ENCODE measurements around the gene BHLHE23.

BHLHE23 gene

GRCh38 chr20:63016514-63017075 is 9.8 kb upstream of the BHLHE23 start:
- Histone ChIP-seq H3K79me2 (ENCODE audit: low read length) (peaks cover 3% of the 10 kb centered on the region; the same call in 1 of the 2 replicates), H2AFZ (ENCODE audit: low read length) (no peak overlapping the region), H3K9ac (ENCODE audit: low read length) (no peak overlapping the region), H4K20me1 (ENCODE audit: insufficient read depth, low read length) (no peaks in the 10 kb centered on the region), H3K36me3 (replicated peaks; ENCODE audit: insufficient read depth, low read length) (no peaks in the 10 kb centered on the region), H3K9me2 (replicated peaks; ENCODE audit: insufficient read depth, low read length) (no peaks in the 10 kb centered on the region), H3K27me3 (replicated peaks; ENCODE audit: insufficient read depth, low read length) (peaks cover 60% of the 10 kb centered on the region), H3K27ac (ENCODE audit: low read length) (no peak overlapping the region), H3K4me1 (ENCODE audit: low read length) (peaks cover 14% of the 10 kb centered on the region), H3K4me2 (ENCODE audit: low read depth, low read length) (no peak overlapping the region), H3K9me3 (replicated peaks; ENCODE audit: insufficient read depth, low read length) (no peaks in the 10 kb centered on the region), H3F3A (ENCODE audit: insufficient read depth, low read length) (0 out of 2 replicates have a peak, but pooled peaks cover 7% of the 10 kb centered on the region), H3K4me3 (ENCODE audit: low read length) (no peak overlapping the region)
- no peak for DNase-seq
- TF ChIP-seq CTCF (IDR thresholded peaks at IDR 0.05; ENCODE audit: low read length) (no peak), EZH2 (optimal IDR thresholded peaks at IDR 0.05; ENCODE audit: low read depth, low read length) (no peak), EZH2phosphoT487 (IDR thresholded peaks at IDR 0.05; ENCODE audit: low read length) (no peak)

- H3K4me1 ChIP-seq (ENCODE audit: low read length): peaks cover 17% of the 10 kb centered on the region
- 0 out of 2 replicates have a peak, but pooled peaks cover 12% of the 10 kb centered on the region for H3F3A ChIP-seq (ENCODE audit: insufficient read depth, low read length)
- H3K4me2 ChIP-seq (ENCODE audit: low read depth, low read length): no peak overlapping the region
- no peaks in the 10 kb centered on the region for H4K20me1 ChIP-seq (ENCODE audit: insufficient read depth, low read length)
- peaks cover 3% of the 10 kb centered on the region; the same call in 1 of the 2 replicates for H3K79me2 ChIP-seq (ENCODE audit: low read length)
- no peak overlapping the region for H3K27ac ChIP-seq (ENCODE audit: low read length)
- H2AFZ ChIP-seq (ENCODE audit: low read length): no peak overlapping the region
- H3K9ac ChIP-seq (ENCODE audit: low read length): no peak overlapping the region
- peaks cover 53% of the 10 kb centered on the region for H3K27me3 ChIP-seq (replicated peaks; ENCODE audit: insufficient read depth, low read length)
- no peak overlapping the region for H3K4me3 ChIP-seq (ENCODE audit: low read length)
- H3K36me3 ChIP-seq (replicated peaks; ENCODE audit: insufficient read depth, low read length): no peaks in the 10 kb centered on the region
- no peak for DNase-seq
- TF ChIP-seq EZH2phosphoT487 (IDR thresholded peaks at IDR 0.05; ENCODE audit: low read length): no peak
- TF ChIP-seq CTCF (IDR thresholded peaks at IDR 0.05; ENCODE audit: low read length): no peak
- no peak for TF ChIP-seq EZH2 (optimal IDR thresholded peaks at IDR 0.05; ENCODE audit: low read depth, low read length)
- no peaks in the 10 kb centered on the region for H3K9me3 ChIP-seq (replicated peaks; ENCODE audit: insufficient read depth, low read length)
- no peaks in the 10 kb centered on the region for H3K9me2 ChIP-seq (replicated peaks; ENCODE audit: insufficient read depth, low read length)
Measured at GRCh38 chr20:63015662-63016361, 9.0 kb upstream of the BHLHE23 start.

- H3K36me3 ChIP-seq (replicated peaks; ENCODE audit: insufficient read depth, low read length): no peaks in the 10 kb centered on the region
- H3F3A ChIP-seq (ENCODE audit: insufficient read depth, low read length): peaks cover 16% of the 10 kb centered on the region; the same call in 1 of the 2 replicates
- H3K4me1 ChIP-seq (ENCODE audit: low read length): peaks cover 17% of the 10 kb centered on the region
- H3K9ac ChIP-seq (ENCODE audit: low read length): no peak overlapping the region
- peaks cover 47% of the 10 kb centered on the region for H3K27me3 ChIP-seq (replicated peaks; ENCODE audit: insufficient read depth, low read length)
- TF ChIP-seq EZH2phosphoT487 (IDR thresholded peaks at IDR 0.05; ENCODE audit: low read length) (no peak), EZH2 (optimal IDR thresholded peaks at IDR 0.05; ENCODE audit: low read depth, low read length) (no peak), CTCF (IDR thresholded peaks at IDR 0.05; ENCODE audit: low read length) (no peak)
- DNase-seq: no peak
- H3K9me2 ChIP-seq (replicated peaks; ENCODE audit: insufficient read depth, low read length): no peaks in the 10 kb centered on the region
- H3K79me2 ChIP-seq (ENCODE audit: low read length): peaks cover 3% of the 10 kb centered on the region; the same call in 1 of the 2 replicates
- no peak overlapping the region for H2AFZ ChIP-seq (ENCODE audit: low read length)
- no peak overlapping the region for H3K4me2 ChIP-seq (ENCODE audit: low read depth, low read length)
- no peak overlapping the region for H3K27ac ChIP-seq (ENCODE audit: low read length)
- H3K9me3 ChIP-seq (replicated peaks; ENCODE audit: insufficient read depth, low read length): no peaks in the 10 kb centered on the region
- H4K20me1 ChIP-seq (ENCODE audit: insufficient read depth, low read length): no peaks in the 10 kb centered on the region
- no peak overlapping the region for H3K4me3 ChIP-seq (ENCODE audit: low read length)
Measured at GRCh38 chr20:63015147-63015661, 8.4 kb upstream of the BHLHE23 start.

Measured in MM.1S (cell line).